ENCODE measurements around the gene RNF223.

DNA sequence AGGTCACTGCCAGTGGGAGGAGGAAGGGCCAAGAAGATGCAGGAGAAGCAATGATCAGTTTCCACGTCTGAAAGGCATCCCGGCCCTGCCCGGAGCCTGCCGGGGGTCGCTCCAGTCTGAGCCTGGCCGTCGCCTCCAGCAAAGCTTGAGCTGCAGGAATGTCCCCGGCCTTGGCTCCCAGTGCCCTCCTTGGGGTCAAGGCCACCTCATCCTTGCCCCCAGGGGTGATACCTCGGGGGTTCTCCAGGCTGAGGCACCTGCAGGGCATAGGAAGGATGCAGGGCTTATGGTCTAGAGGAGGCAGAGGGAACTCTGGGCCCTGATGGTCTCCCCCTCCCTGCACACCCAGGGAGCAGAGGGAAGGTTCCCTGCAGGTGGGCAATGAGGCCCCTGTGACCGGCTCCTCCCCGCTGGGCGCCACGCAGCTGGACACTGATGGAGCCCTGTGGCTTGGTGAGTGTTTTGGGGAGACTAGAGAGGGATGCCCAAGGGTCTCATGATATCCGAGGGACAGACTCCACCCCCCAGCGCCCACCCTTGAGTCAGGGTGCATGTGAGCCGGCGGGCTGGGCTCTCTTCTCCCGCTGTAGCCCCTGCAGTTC, 19.9 kb downstream of the RNF223 start:
- TF ChIP-seq EZH2phosphoT487 (IDR thresholded peaks at IDR 0.05; ENCODE audit: insufficient read depth, low read depth) (no peak), EZH2 (IDR thresholded peaks at IDR 0.05; ENCODE audit: insufficient read depth, poor library complexity, severe bottlenecking) (no peak)
